GM23248 (cell line): ENCODE measurements around the gene USP9X.

Experiments used
- EZH2 ChIP-seq: fragments of 200-600 bp; sonication (generic); IDR thresholded peaks from 2 replicates; pipeline ENCODE4 v1.6.1; 2018; ENCODE audit warnings: antibody characterized with exemption, mild to moderate bottlenecking; ENCODE audit not compliant: insufficient read depth, poor library complexity, severe bottlenecking
- EZH2phosphoT487 ChIP-seq: fragments of 200-600 bp; sonication (generic); IDR thresholded peaks from 2 replicates; pipeline ENCODE4 v1.6.1; 2018; ENCODE audit warnings: antibody characterized with exemption, moderate library complexity, mild to moderate bottlenecking, low read depth; ENCODE audit not compliant: insufficient read depth

- TF ChIP-seq EZH2phosphoT487, result no peak
- no peak for TF ChIP-seq EZH2
Measured at GRCh38 chrX:41095908-41096307, 10.7 kb downstream of the USP9X start.
